GM12891 (cell line): Measurements from ENCODE around the gene ZBTB5.

Experiments used
- POLR2A ChIP-seq: IDR thresholded peaks from 2 replicates; pipeline ENCODE4 v1.6.1; 2011; ENCODE audit warnings: low read depth, low read length, control low read depth
- POLR2AphosphoS5 ChIP-seq: IDR thresholded peaks from 2 replicates; pipeline ENCODE4 v1.6.1; 2011; ENCODE audit warnings: low read depth, low read length, control low read depth
- SPI1 ChIP-seq: IDR thresholded peaks from 2 replicates; pipeline ENCODE4 v1.6.1; 2011; ENCODE audit warnings: low read depth, low read length, control low read depth
- TAF1 ChIP-seq: IDR thresholded peaks from 2 replicates; pipeline ENCODE4 v1.6.1; 2011; ENCODE audit warnings: low read depth, low read length, control low read depth

- no peak for TF ChIP-seq SPI1
- TF ChIP-seq POLR2A: peak; percentile 89
- TF ChIP-seq TAF1: no peak
- TF ChIP-seq POLR2AphosphoS5: peak; percentile 86
These were observed 54.8 kb downstream of the ZBTB5 start for GRCh38 chr9:37410354-37410861.
